ENCODE data around the gene PLK3. TPM values are rescaled to one million over a fixed set of nuclear protein-coding genes. Genes with fewer than 3 reads are reported as not detected.
A peak's percentile ranks its signal among the peaks of the same experiment; 100 is the strongest.

The PLK3 gene
- total RNA-seq, 1 experiment from 2014 or later = 56.1 TPM

- H3K27me3 ChIP-seq (ENCODE audit: insufficient read depth, low read length) = no peaks in the 10 kb centered on the region
- H2AFZ ChIP-seq (ENCODE audit: low read depth, low read length, poor library complexity, severe bottlenecking) = no peak overlapping the region
- H3K4me3 ChIP-seq (replicated peaks in 1 of 2; ENCODE audit: low read depth in 1 of 2, low read length in 2 of 2) = no peak overlapping the region
- ChIA-PET RAD21 (ENCODE audit: low non-redundant PET in 1 of 2, low total read pairs in 2 of 2, uncharacterized antibody in 2 of 2, unreplicated experiment in 2 of 2) (interaction anchor here in 1 of 2 experiments (1.1 kb wide), 1 partner anchor 13 kb away, joined by 3 read pairs; no protein-coding TSS in a partner anchor), CTCF (interaction anchor here (0.6 to 1.1 kb wide), 3 partner anchors 13 to 232 kb away, joined by 3 to 4 read pairs (median 4); no protein-coding TSS in a partner anchor), POLR2A (interaction anchor here (0.8 to 2.0 kb wide), 7 partner anchors 10 to 59 kb away, joined by 3 to 13 read pairs (median 5); partner anchors contain the start of gene PLK3)
- peaks cover 18% of the 10 kb centered on the region; the same call in 1 of the 2 replicates for H4K20me1 ChIP-seq (ENCODE audit: insufficient read depth)
- H3K9ac ChIP-seq (ENCODE audit: low read length) = no peak overlapping the region
- TF ChIP-seq, protein P1, sequence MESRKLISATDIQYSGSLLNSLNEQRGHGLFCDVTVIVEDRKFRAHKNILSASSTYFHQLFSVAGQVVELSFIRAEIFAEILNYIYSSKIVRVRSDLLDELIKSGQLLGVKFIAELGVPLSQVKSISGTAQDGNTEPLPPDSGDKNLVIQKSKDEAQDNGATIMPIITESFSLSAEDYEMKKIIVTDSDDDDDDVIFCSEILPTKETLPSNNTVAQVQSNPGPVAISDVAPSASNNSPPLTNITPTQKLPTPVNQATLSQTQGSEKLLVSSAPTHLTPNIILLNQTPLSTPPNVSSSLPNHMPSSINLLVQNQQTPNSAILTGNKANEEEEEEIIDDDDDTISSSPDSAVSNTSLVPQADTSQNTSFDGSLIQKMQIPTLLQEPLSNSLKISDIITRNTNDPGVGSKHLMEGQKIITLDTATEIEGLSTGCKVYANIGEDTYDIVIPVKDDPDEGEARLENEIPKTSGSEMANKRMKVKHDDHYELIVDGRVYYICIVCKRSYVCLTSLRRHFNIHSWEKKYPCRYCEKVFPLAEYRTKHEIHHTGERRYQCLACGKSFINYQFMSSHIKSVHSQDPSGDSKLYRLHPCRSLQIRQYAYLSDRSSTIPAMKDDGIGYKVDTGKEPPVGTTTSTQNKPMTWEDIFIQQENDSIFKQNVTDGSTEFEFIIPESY (IDR thresholded peaks at IDR 0.05; ENCODE audit: extremely low read depth, insufficient replicate concordance, low read length) = no peak
- TF ChIP-seq POLR2AphosphoS5 (IDR thresholded peaks at IDR 0.05; ENCODE audit: low read depth, low read length) = peak; percentile 51
- H3K4me2 ChIP-seq (ENCODE audit: low read length) = no peak overlapping the region
- peaks cover 10 to 19% of the 10 kb centered on the region in 2 experiments for H3K4me1 ChIP-seq (ENCODE audit: control insufficient read depth in 1 of 2, insufficient read depth in 2 of 2, low read length in 2 of 2)
- intact Hi-C loops (cut with micrococcal nuclease) = no loop called here
- H3K9me3 ChIP-seq (ENCODE audit: control insufficient read depth in 1 of 2, insufficient read depth in 1 of 2, low read depth in 1 of 2, low read length in 2 of 2) = no peaks in the 10 kb centered on the region
- peak; percentile 28 for ATAC-seq
- H3K79me2 ChIP-seq (ENCODE audit: insufficient read depth, low read length) = peaks cover 34% of the 10 kb centered on the region
- H3K36me3 ChIP-seq (ENCODE audit: control insufficient read depth in 1 of 2, insufficient read depth in 2 of 2, low read length in 2 of 2) = peaks cover 28 to 49% of the 10 kb centered on the region in 2 experiments
- H3K27ac ChIP-seq (ENCODE audit: low read depth, low read length) = no peak overlapping the region
- BruUV-seq (replicated peaks) = no TSS peak
- DNase-seq (ENCODE audit: low read depth, low spot score) = no peak
- H3K9me2 ChIP-seq (ENCODE audit: insufficient read depth) = no peaks in the 10 kb centered on the region
These were observed 19.5 kb upstream of the PLK3 start for GRCh38 chr1:44780583-44781121.

- CTCF ChIA-PET = interaction anchor here (1.1 kb wide), 1 partner anchor 16 kb away, joined by 3 read pairs; the partner anchor contains the start of gene PLK3
- POLR2A ChIA-PET = interaction anchor here (1.1 to 3.7 kb wide), 5 partner anchors 8 to 53 kb away, joined by 3 to 16 read pairs (median 6); partner anchors contain the start of genes RNU5D-1 and RPS8
- Histone ChIP-seq H3K4me1 (ENCODE audit: control insufficient read depth in 1 of 2, insufficient read depth in 2 of 2, low read length in 2 of 2) (peaks cover 6 to 24% of the 10 kb centered on the region in 2 experiments), H3K36me3 (ENCODE audit: control insufficient read depth in 1 of 2, insufficient read depth in 2 of 2, low read length in 2 of 2) (peaks cover 9 to 19% of the 10 kb centered on the region in 2 experiments; a peak in 3 of 4 replicates), H3K4me3 (replicated peaks in 1 of 2; ENCODE audit: low read depth in 1 of 2, low read length in 2 of 2) (no peak overlapping the region), H2AFZ (ENCODE audit: low read depth, low read length, poor library complexity, severe bottlenecking) (no peak overlapping the region), H3K9me2 (ENCODE audit: insufficient read depth) (no peaks in the 10 kb centered on the region), H4K20me1 (ENCODE audit: insufficient read depth) (peaks cover 2% of the 10 kb centered on the region; the same call in 1 of the 2 replicates), H3K27me3 (ENCODE audit: insufficient read depth, low read length) (no peaks in the 10 kb centered on the region), H3K4me2 (ENCODE audit: low read length) (no peak overlapping the region), H3K79me2 (ENCODE audit: insufficient read depth, low read length) (peaks cover 3% of the 10 kb centered on the region; the same call in 1 of the 2 replicates), H3K9ac (ENCODE audit: low read length) (no peak overlapping the region), H3K9me3 (ENCODE audit: control insufficient read depth in 1 of 2, insufficient read depth in 1 of 2, low read depth in 1 of 2, low read length in 2 of 2) (no peaks in the 10 kb centered on the region), H3K27ac (ENCODE audit: low read depth, low read length) (no peak overlapping the region)
- DNase-seq (ENCODE audit: low read depth, low spot score) (no peak), ATAC-seq (no peak)
- no TSS peak for BruUV-seq (replicated peaks)
- RAD21 ChIA-PET (ENCODE audit: low non-redundant PET in 1 of 2, low total read pairs in 2 of 2, uncharacterized antibody in 2 of 2, unreplicated experiment in 2 of 2) = no interaction called here
- intact Hi-C loops (cut with micrococcal nuclease) = no loop called here
- TF ChIP-seq POLR2A (IDR thresholded peaks at IDR 0.05; ENCODE audit: borderline replicate concordance, extremely low read depth, insufficient read depth, insufficient read length) (no peak), EZH2phosphoT487 (IDR thresholded peaks at IDR 0.05; ENCODE audit: borderline replicate concordance) (no peak), ZNF274 (IDR thresholded peaks at IDR 0.05; ENCODE audit: low read depth, low read length) (no peak), RAD21 (IDR thresholded peaks at IDR 0.05; ENCODE audit: low read depth) (no peak), ELF1 (IDR thresholded peaks at IDR 0.05; ENCODE audit: borderline replicate concordance, low read depth) (no peak), FOSL1 (IDR thresholded peaks at IDR 0.05; ENCODE audit: low read depth) (no peak), CEBPB (IDR thresholded peaks at IDR 0.05; ENCODE audit: low read depth) (no peak), SP1 (IDR thresholded peaks at IDR 0.05; ENCODE audit: low read depth) (no peak), POLR2AphosphoS5 (IDR thresholded peaks at IDR 0.05; ENCODE audit: low read depth, low read length) (no peak), SIN3A (IDR thresholded peaks at IDR 0.05; ENCODE audit: low read depth) (no peak), ZFX (IDR thresholded peaks at IDR 0.05) (no peak), CBX3 (IDR thresholded peaks at IDR 0.05; ENCODE audit: low read depth) (no peak), EGR1 (IDR thresholded peaks at IDR 0.05; ENCODE audit: low read depth) (no peak), SRF (IDR thresholded peaks at IDR 0.05; ENCODE audit: low read depth) (no peak)
- TF ChIP-seq, protein P2, sequence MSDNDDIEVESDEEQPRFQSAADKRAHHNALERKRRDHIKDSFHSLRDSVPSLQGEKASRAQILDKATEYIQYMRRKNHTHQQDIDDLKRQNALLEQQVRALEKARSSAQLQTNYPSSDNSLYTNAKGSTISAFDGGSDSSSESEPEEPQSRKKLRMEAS (IDR thresholded peaks at IDR 0.05) = no peak
- TF ChIP-seq, protein P3, sequence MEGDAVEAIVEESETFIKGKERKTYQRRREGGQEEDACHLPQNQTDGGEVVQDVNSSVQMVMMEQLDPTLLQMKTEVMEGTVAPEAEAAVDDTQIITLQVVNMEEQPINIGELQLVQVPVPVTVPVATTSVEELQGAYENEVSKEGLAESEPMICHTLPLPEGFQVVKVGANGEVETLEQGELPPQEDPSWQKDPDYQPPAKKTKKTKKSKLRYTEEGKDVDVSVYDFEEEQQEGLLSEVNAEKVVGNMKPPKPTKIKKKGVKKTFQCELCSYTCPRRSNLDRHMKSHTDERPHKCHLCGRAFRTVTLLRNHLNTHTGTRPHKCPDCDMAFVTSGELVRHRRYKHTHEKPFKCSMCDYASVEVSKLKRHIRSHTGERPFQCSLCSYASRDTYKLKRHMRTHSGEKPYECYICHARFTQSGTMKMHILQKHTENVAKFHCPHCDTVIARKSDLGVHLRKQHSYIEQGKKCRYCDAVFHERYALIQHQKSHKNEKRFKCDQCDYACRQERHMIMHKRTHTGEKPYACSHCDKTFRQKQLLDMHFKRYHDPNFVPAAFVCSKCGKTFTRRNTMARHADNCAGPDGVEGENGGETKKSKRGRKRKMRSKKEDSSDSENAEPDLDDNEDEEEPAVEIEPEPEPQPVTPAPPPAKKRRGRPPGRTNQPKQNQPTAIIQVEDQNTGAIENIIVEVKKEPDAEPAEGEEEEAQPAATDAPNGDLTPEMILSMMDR (IDR thresholded peaks at IDR 0.05 in 2 of 3, conservative IDR thresholded peaks at IDR 0.05 in 1 of 3; ENCODE audit: borderline replicate concordance in 1 of 3, insufficient read depth in 1 of 3, low read depth in 2 of 3, low read length in 2 of 3) = no peak
These were observed 16.5 kb upstream of the PLK3 start for GRCh38 chr1:44783697-44784093.
